ENCODE measurements around the gene MT1M.

Gene MT1M

GRCh38 chr16:56616608-56617211 lies 15.7 kb upstream of the MT1M start:
- H3K27me3 ChIP-seq (ENCODE audit: insufficient read depth, poor library complexity, severe bottlenecking): peaks cover 11% of the 10 kb centered on the region
- H3K27ac ChIP-seq (replicated peaks): no peak overlapping the region
- no peak for DNase-seq (ENCODE audit: low read depth in 1 of 2, low spot score in 1 of 2)
- TF ChIP-seq POLR2AphosphoS5 (IDR thresholded peaks at IDR 0.05; ENCODE audit: low read depth) (no peak), REST (IDR thresholded peaks at IDR 0.05; ENCODE audit: insufficient replicate concordance, low read depth) (no peak), CTCF (IDR thresholded peaks at IDR 0.05; ENCODE audit: insufficient read depth, low read length) (no peak), SPI1 (IDR thresholded peaks at IDR 0.05; ENCODE audit: borderline replicate concordance, low read depth) (no peak), GABPA (IDR thresholded peaks at IDR 0.05; ENCODE audit: low read depth) (no peak)
- peak overlapping the region; percentile 34 for H3K4me3 ChIP-seq (replicated peaks; ENCODE audit: insufficient read depth, low read length)

GRCh38 chr16:56617212-56618085 lies 15.0 kb upstream of the MT1M start:
- DNase-seq (ENCODE audit: low read depth in 1 of 2, low spot score in 1 of 2): peak in 1 of 2 experiments; percentile 25
- Histone ChIP-seq H3K27ac (replicated peaks) (no peak overlapping the region), H3K4me3 (replicated peaks; ENCODE audit: insufficient read depth, low read length) (peak overlapping the region; percentile 34), H3K27me3 (ENCODE audit: insufficient read depth, poor library complexity, severe bottlenecking) (peaks cover 11% of the 10 kb centered on the region)
- TF ChIP-seq POLR2AphosphoS5 (IDR thresholded peaks at IDR 0.05; ENCODE audit: low read depth) (no peak), GABPA (IDR thresholded peaks at IDR 0.05; ENCODE audit: low read depth) (no peak), CTCF (IDR thresholded peaks at IDR 0.05; ENCODE audit: insufficient read depth, low read length) (no peak), SPI1 (IDR thresholded peaks at IDR 0.05; ENCODE audit: borderline replicate concordance, low read depth) (no peak), REST (IDR thresholded peaks at IDR 0.05; ENCODE audit: insufficient replicate concordance, low read depth) (no peak)

GRCh38 chr16:56618138-56618537 lies 14.3 kb upstream of the MT1M start:
- DNase-seq (ENCODE audit: low read depth in 1 of 2, low spot score in 1 of 2): no peak
- H3K27ac ChIP-seq (replicated peaks): no peak overlapping the region
- H3K27me3 ChIP-seq (ENCODE audit: insufficient read depth, poor library complexity, severe bottlenecking): peaks cover 11% of the 10 kb centered on the region
- H3K4me3 ChIP-seq (replicated peaks; ENCODE audit: insufficient read depth, low read length): no peak overlapping the region
- TF ChIP-seq CTCF (IDR thresholded peaks at IDR 0.05; ENCODE audit: insufficient read depth, low read length) (no peak), REST (IDR thresholded peaks at IDR 0.05; ENCODE audit: insufficient replicate concordance, low read depth) (no peak), POLR2AphosphoS5 (IDR thresholded peaks at IDR 0.05; ENCODE audit: low read depth) (no peak)

All from HL-60 (cell line).